ENCODE measurements around the gene LSM3. TPM values are rescaled to one million over a fixed set of nuclear protein-coding genes. Genes with fewer than 3 reads are reported as not detected.

LSM3 gene
- total RNA-seq = 10.3 and 10.5 TPM in 2 replicates

GRCh38 chr3:14178247-14179113 is at the start of gene LSM3, which contains the start of gene XPC:
Gene LSM3, plus strand, starts transcription at chr3:14178817. Its CDS starts 44 bp downstream, at chr3:14178861.
Gene XPC, minus strand, starts transcription at chr3:14178601. Its CDS starts 33 bp downstream, at chr3:14178568.

Other genes starting within 250 kb of the LSM3 start
- 9.2 and 13.0 TPM in 2 replicates for gene CHCHD4, start 53.9 kb upstream of the LSM3 start, total RNA-seq
- 111 and 131 TPM in 2 replicates for gene TMEM43, start 53.8 kb upstream of the LSM3 start, total RNA-seq
- 18.4 and 32.0 TPM in 2 replicates for gene XPC, start 216 bp upstream of the LSM3 start, total RNA-seq
- 4.1 and 4.3 TPM in 2 replicates for gene SLC6A6, start 223.8 kb downstream of the LSM3 start, total RNA-seq